NB4 (cell line): ENCODE measurements around the gene JPH3.
"Not testable (repeated sequence)": the region's sequence is repeated elsewhere in the genome, so short reads cannot be mapped to it uniquely, and the experiment has no call there.

Experiments used
- CTCF ChIP-seq: IDR thresholded peaks from one replicate; pipeline ENCODE4 v1.5.1; 2012; ENCODE audit warnings: low read depth, low read length
- MYC ChIP-seq: IDR thresholded peaks from 2 replicates; pipeline ENCODE4 v1.6.1; 2011; ENCODE audit warnings: low read depth, low read length
- POLR2A ChIP-seq: IDR thresholded peaks from 2 replicates; pipeline ENCODE4 v1.6.1; 2011; ENCODE audit warnings: mild to moderate bottlenecking; ENCODE audit not compliant: insufficient read length; ENCODE audit errors: extremely low read depth
- TF ChIP-seq, protein P1 (sequence below): IDR thresholded peaks from 2 replicates; pipeline ENCODE4 v1.6.1; 2011; ENCODE audit warnings: low read depth, low read length

DNA sequence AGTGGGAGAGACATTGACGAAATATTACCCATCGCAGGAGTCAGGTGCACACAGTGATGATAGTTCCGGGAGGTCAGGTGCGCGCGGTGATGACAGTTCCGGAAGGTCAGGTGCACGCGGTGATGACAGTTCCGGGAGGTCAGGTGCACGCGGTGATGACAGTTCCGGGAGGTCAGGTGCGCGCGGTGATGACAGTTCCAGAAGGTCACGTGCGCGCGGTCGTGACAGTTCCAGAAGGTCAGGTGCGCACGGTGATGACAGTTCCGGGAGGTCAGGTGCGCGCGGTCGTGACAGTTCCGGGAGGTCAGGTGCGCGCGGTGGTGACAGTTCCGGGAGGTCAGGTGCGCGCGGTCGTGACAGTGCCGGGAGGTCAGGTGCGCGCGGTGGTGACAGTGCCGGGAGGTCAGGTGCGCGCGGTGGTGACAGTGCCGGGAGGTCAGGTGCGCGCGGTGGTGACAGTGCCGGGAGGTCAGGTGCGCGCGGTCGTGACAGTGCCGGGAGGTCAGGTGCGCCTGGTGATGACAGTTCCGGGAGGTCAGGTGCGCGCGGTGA is 78.8 kb downstream of the JPH3 start:
- TF ChIP-seq, protein P1, sequence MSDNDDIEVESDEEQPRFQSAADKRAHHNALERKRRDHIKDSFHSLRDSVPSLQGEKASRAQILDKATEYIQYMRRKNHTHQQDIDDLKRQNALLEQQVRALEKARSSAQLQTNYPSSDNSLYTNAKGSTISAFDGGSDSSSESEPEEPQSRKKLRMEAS, result not testable (repeated sequence)
- TF ChIP-seq CTCF, POLR2A, MYC: not testable (repeated sequence)
